Stimulated activated CD8-positive, alpha-beta memory T cell treated with anti-CD3 and anti-CD28 coated beads, Interleukin-2, amount 100 ng/mL, for 1 hour (primary cell): ENCODE measurements around the gene GRAMD2B.

Experiments
- DNase-seq, 2 donors: peaks; one replicate each; pipeline ENCODE4 v3.0.0-alpha.2; 2020; ENCODE audit warnings: low read depth in 2 of 2

Gene GRAMD2B

DNA sequence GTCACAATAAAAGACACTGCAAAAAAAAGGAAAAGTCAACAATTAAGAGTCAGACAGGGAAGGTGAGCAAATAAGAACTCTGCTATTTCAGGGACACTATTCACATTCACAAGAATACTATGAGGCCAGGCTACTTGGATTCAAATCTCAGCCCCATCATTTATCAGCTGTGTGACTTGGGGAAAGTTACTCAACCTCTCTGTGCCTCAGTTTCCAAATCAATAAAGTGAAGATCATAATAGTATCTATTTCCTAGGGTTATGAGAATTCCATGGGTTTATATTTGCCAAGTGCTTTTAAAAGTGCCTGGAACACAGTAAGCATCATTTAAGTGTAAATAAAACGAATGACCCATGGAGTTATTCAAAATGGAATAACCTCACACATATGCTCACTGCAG is 115.4 kb downstream of the GRAMD2B start:
- no peak for DNase-seq

DNA sequence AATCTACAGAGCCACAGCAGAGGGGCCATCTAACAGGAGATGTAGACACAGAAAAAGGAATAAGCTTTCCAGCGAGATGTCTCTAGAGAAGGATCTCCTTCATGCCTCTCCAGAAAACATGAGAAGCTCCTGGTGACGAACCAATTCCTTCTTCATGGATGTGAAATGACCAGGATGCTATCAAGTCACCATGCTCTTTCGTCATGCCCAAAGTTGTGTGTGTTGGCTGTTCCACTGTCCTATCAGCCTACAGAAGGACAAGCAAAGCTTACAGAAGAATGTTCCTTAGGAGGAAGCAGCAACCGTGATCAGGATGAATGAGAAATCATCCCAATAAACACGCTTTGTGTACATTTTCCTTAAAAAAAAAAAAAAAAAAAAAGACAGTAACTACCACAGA is 117.4 kb downstream of the GRAMD2B start:
- DNase-seq: no peak

DNA sequence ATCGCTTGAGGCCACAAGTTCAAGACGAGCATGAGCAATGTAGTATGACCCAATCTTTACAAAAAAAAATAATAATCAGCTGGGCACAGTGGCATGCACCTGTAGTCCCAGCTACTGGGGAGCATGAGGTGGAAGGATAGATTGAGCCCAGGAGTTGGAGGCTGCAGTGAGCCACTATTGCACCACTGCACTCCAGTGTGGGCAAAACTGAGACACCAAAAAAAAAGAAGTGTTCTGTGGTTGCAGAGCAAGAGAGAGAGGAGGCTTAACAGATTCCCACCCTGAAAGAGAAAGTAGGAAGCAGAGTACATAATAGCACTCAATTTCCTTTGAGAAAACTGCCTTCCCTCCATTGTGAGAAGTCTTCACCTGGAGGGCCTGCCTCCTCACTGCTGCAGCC is 119.2 kb downstream of the GRAMD2B start:
- no peak for DNase-seq

DNA sequence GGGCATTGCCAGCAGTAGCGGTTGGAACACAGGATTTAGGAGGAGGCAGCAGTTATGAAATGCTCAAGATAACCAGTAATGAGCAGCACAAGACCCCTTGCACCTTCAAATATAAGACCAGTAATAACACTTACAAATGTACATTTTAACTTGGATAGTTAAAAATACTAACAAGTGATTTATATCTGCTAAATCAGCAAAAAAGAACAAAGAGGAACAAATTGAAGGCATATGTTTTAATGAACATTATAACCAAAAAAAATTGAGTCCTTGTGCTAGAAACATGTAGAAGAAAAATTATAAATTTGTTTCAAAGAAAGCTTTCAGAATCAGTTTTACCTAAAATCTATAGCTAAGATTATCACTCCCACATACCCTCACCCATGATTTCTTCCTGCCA is 119.8 kb downstream of the GRAMD2B start:
- no peak for DNase-seq

DNA sequence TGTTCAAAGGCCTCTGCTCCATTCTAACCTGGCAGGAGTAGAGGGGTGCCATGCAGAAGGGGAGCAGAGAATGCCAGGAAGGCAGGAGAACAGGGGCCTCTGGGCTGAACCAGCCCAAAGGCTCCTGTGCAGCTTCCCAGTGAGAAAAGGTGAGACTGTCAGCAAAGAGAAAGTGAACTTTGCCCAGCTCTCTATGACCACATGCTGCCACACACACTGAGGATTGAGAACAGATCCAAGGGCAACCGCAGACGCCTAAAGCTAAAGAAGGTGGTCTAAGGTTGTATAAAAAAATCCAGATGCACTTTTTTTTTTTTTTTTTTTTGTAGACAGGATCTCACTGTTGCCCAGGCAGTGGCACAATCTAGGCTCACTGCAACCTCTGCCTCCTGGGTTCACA is 120.5 kb downstream of the GRAMD2B start:
- no peak for DNase-seq
